ENCODE measurements around the gene EDDM3A.

Gene EDDM3A

DNA sequence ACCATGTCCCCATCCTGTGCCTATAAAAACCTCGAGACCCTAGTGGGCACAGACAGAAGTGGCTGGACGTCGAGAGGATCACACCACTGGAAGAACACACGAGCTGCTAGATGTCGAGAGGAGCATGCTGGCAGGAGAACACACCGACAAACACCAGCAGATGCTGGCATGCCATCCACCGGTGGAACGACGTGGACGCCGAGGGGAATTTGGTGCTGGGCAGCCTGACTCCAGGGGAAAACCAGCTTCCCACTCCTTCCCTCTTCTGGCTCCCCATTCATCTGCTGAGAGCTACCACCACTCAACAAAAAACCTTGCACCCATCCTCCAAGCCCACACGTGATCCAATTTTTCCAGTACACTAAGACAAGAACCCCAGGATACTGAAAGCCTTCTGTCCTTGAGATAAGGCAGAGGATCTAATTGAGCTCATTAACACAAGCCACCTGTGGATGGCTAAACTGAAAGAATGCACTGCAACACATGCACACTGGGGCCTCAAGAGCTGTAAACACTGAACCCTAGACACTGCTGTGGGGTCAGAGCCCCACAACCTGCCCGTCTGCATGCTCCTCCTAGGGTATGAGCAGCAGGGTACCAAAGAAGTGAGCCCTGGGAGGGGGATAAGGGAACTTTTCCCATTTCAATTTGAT is 44.9 kb downstream of the EDDM3A start:
- DNase-seq, result no peak

- DNase-seq, result no peak
These were observed 45.5 kb downstream of the EDDM3A start for GRCh38 chr14:20791187-20791586.

DNA sequence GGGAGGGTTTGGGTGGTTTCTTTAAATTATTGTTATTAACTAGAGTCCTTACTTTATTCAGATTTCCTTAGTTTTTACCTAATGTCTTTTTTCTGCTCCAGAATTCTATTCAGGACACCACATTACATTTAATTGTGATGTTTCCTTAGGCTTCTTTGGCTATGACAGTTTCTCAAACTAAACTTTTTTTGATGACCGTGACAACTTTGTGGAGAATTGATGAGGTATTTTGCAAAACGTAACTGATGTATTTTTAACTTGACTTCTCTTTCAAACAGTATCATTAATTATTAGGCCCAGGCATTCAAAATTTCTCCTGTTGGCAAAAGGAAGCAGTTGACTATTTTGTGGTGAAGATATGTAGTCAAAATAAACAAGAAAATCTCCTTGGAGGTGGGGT is 45.9 kb downstream of the EDDM3A start:
- DNase-seq, result no peak

DNA sequence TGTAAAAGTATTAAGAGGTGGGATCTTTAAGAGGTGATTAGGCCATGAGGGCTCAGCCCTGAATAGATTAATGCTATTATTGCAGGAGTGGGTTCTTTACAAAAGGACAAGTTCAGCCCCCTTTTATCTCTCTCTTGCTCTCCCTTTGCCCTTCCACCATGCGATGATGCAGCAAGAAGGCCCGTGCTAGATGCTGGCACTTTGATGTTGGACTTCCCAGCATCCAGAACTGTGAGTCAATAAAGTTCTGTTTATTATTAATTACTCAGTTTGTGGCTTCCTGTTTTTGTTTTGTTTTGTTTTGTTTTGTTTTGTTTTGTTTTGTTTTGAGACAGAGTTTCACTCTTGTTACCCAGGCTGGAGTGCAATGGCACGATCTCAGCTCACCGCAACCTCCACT is 46.9 kb downstream of the EDDM3A start:
- no peak for DNase-seq

- DNase-seq, result no peak
These were observed 49.1 kb downstream of the EDDM3A start for GRCh38 chr14:20794644-20795369.

DNA sequence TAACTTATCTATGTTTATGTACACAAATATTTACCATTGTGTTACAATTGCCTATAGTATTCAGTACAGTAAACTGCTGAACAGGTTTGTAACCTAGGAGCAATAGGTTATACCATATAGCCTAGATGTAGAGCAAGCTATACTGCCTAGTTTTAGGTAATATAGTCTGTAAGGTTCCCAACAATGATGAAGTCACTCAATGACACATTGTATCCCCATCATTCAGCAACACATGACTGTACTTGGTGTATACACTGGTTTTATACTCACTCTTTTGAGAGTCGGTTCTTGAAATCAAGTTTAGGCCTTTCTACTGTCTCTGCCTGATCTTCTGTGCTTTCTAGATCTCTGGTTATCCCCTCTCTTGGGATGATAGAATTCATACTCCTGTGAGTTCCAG is 51.5 kb downstream of the EDDM3A start:
- no peak for DNase-seq

Measured in KG1 (cell line).